Measurements from ENCODE around the gene GINS2. TPM values are rescaled to one million over a fixed set of nuclear protein-coding genes. Genes with fewer than 3 reads are reported as not detected.

GINS2 gene
- polyA plus RNA-seq, 1 experiment, result 5.1 TPM

DNA sequence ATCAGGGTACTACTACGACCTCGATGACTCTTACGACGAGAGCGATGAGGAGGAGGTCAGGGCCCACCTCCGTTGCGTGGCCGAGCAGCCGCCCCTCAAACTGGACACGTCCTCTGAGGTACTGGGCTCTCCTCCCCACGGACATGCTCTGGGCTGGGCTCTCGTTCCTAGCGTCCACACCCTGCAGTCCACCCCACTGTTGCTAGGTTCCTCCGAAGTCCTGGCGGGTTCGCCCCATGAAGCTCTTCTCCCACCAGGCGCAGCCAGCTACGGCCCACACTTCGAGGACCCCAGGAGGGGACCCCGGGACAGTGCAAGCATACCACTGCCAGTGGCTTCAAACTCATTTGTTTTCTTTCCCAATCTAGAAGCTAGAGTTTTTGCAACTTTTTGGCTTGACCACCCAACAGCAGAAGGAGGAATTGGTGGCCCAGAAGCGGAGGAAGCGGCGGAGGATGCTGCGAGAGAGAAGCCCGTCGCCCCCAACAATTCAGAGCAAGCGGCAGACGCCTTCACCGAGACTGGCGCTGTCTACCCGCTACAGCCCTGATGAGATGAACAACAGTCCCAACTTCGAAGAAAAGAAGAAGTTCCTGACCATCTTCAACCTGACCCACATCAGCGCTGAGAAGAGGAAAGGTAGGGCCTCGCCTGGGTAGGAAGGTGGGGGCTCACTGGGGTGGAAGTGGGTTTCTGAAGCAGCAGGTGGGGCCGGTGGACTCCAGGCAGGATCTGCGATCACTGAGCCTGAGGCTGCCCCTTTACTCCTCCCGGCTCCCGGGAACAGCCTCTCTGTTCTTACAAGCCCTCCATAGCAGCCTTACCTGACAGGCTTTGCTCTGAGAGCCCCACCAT, 25.6 kb downstream of the GINS2 start:
- ChIA-PET CTCF (interaction anchor here (0.9 kb wide), 1 partner anchor 247 kb away, joined by 3 read pairs; no protein-coding TSS in a partner anchor), POLR2A (no interaction called here)
- Histone ChIP-seq H3K4me3 (ENCODE audit: low read depth, low read length) (no peak overlapping the region), H3K27me3 (ENCODE audit: control insufficient read depth, insufficient read depth, low read length) (no peaks in the 10 kb centered on the region), H3K27ac (ENCODE audit: low read depth, low read length) (no peak overlapping the region), H3K9me3 (ENCODE audit: control insufficient read depth, insufficient read depth, low read length) (no peaks in the 10 kb centered on the region; the same call in 1 of the 2 replicates)
- DNase-seq (ENCODE audit: low read depth, low spot score), result no peak
- TF ChIP-seq, protein P1, sequence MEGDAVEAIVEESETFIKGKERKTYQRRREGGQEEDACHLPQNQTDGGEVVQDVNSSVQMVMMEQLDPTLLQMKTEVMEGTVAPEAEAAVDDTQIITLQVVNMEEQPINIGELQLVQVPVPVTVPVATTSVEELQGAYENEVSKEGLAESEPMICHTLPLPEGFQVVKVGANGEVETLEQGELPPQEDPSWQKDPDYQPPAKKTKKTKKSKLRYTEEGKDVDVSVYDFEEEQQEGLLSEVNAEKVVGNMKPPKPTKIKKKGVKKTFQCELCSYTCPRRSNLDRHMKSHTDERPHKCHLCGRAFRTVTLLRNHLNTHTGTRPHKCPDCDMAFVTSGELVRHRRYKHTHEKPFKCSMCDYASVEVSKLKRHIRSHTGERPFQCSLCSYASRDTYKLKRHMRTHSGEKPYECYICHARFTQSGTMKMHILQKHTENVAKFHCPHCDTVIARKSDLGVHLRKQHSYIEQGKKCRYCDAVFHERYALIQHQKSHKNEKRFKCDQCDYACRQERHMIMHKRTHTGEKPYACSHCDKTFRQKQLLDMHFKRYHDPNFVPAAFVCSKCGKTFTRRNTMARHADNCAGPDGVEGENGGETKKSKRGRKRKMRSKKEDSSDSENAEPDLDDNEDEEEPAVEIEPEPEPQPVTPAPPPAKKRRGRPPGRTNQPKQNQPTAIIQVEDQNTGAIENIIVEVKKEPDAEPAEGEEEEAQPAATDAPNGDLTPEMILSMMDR (IDR thresholded peaks at IDR 0.05; ENCODE audit: low read depth, low read length), result no peak

DNA sequence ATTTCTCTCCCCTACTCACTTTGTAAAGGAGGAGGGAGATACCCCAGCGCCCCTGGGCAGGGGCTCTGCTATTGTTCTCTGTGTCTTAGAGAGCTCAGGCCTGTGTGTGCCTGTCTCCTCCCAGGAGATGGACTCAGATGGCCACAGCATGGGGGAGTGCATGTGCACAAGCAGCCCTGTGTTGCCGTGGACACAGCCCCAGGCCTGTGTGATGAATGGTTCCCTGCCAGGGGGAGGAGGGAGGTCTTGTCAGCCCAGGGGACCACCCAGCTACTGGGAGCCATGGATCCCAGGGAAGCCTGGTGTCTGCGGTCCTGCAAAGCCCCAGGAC, 26.3 kb downstream of the GINS2 start:
- DNase-seq (ENCODE audit: low read depth, low spot score), result no peak
- ChIA-PET CTCF (interaction anchor here (0.9 kb wide), 1 partner anchor 246 kb away, joined by 3 read pairs; no protein-coding TSS in a partner anchor), POLR2A (no interaction called here)
- H3K9me3 ChIP-seq (ENCODE audit: control insufficient read depth, insufficient read depth, low read length), result no peaks in the 10 kb centered on the region; the same call in 1 of the 2 replicates
- H3K4me3 ChIP-seq (ENCODE audit: low read depth, low read length), result no peak overlapping the region
- TF ChIP-seq, protein P1 (IDR thresholded peaks at IDR 0.05; ENCODE audit: low read depth, low read length), result no peak
- no peaks in the 10 kb centered on the region for H3K27me3 ChIP-seq (ENCODE audit: control insufficient read depth, insufficient read depth, low read length)
- H3K27ac ChIP-seq (ENCODE audit: low read depth, low read length), result no peak overlapping the region

DNA sequence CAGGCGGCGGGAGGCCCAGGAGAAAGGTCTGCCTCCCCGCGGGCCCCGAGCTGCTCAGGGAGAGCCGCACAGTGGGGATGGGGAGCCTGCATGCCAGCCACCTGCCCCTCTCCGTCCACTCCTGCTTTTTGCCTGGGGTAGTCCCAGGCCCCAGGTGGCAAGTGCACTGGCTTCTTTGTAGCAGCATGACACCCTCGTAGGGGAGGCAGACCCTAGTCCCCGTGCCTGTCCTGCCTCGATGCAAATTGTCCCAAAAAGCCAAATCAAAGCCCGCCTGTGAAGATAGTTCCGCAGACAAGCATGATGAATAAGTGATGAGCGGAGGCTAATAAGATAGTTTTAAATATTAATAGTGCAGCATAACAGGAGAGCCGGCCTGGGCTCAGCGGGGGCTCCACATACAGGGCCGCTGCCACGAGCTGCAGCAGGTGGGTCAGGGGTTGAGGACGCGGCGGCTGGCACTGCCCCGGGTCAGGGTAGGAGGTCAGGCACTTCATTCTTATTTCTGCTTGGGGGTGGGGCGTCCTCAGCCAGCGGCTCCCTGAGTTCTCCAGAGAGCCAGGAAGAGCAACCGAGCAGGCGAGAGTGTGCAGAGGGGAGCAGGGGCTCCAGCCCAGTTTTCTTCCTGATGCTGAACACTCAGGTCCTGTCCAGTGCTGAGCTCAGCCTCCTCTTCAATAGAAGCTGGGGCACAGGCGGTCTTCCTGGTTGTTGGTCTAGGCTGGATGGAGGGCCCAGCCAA, 26.8 kb downstream of the GINS2 start:
- H3K9me3 ChIP-seq (ENCODE audit: control insufficient read depth, insufficient read depth, low read length), result no peaks in the 10 kb centered on the region; the same call in 1 of the 2 replicates
- no peak for DNase-seq (ENCODE audit: low read depth, low spot score)
- no peak overlapping the region for H3K27ac ChIP-seq (ENCODE audit: low read depth, low read length)
- H3K4me3 ChIP-seq (ENCODE audit: low read depth, low read length), result no peak overlapping the region
- no peaks in the 10 kb centered on the region for H3K27me3 ChIP-seq (ENCODE audit: control insufficient read depth, insufficient read depth, low read length)
- ChIA-PET POLR2A (no interaction called here), CTCF (interaction anchor here (0.9 kb wide), 1 partner anchor 246 kb away, joined by 3 read pairs; no protein-coding TSS in a partner anchor)
- TF ChIP-seq, protein P1 (IDR thresholded peaks at IDR 0.05; ENCODE audit: low read depth, low read length), result no peak

DNA sequence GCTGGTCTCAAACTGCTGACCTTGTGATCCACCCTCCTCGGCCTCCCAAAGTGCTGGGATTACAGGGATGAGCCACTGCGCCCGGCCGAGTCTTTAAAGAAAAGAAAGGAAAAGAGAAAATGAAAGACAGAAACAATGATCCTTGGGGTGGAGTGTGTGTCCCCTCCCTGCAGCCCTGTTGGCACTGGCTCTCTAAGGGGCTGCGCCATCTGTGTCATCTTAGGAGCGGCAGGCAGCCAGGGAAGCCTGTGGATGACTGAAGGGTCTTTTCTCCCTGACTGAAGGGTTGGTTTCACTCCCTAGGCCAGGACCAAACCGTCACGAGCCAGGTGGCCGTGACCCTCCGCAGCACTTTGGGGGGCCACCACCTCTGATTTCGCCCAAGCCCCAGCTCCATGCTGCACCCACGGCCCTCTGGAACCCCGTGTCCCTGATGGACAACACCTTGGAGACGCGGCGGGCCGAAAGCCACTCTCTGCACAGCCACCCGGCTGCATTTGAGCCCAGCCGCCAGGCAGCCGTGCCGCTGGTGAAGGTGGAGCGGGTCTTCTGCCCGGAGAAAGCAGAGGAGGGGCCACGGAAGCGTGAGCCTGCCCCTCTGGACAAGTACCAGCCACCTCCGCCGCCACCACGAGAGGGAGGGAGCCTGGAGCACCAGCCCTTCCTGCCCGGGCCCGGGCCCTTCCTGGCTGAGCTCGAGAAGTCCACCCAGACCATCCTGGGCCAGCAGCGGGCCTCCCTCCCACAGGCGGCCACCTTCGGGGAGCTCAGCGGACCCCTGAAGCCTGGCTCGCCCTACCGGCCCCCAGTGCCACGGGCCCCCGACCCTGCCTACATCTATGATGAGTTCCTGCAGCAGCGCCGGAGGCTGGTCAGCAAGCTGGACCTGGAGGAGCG, 27.7 kb downstream of the GINS2 start:
- Histone ChIP-seq H3K27ac (ENCODE audit: low read depth, low read length) (no peak overlapping the region), H3K4me3 (ENCODE audit: low read depth, low read length) (no peak overlapping the region), H3K9me3 (ENCODE audit: control insufficient read depth, insufficient read depth, low read length) (no peaks in the 10 kb centered on the region; the same call in 1 of the 2 replicates), H3K27me3 (ENCODE audit: control insufficient read depth, insufficient read depth, low read length) (no peaks in the 10 kb centered on the region)
- no peak for DNase-seq (ENCODE audit: low read depth, low spot score)
- ChIA-PET POLR2A (no interaction called here), CTCF (interaction anchor here (0.6 to 2.5 kb wide), 4 partner anchors 11 to 58 kb away, joined by 3 to 9 read pairs (median 4); no protein-coding TSS in a partner anchor)
- TF ChIP-seq, protein P1 (IDR thresholded peaks at IDR 0.05; ENCODE audit: low read depth, low read length), result no peak
